Endodermal cell (in vitro differentiated cells): Measurements from ENCODE around the gene PGA4. TPM values are rescaled to one million over a fixed set of nuclear protein-coding genes. Genes with fewer than 3 reads are reported as not detected.
"Not testable (repeated sequence)": the region's sequence is repeated elsewhere in the genome, so short reads cannot be mapped to it uniquely, and the experiment has no call there.

Experiments
- DNase-seq: peaks from one replicate; pipeline ENCODE4 v3.0.0-alpha.2; 2017
- H3K27ac ChIP-seq: 2 replicates; pipeline ENCODE4 v1.5.1; 2013; ENCODE audit warnings: mild to moderate bottlenecking, low read depth, low read length, moderate library complexity
- H3K27me3 ChIP-seq: 2 replicates; pipeline ENCODE4 v1.6.1; 2013; ENCODE audit warnings: mild to moderate bottlenecking, low read length, moderate library complexity; ENCODE audit not compliant: insufficient read depth, control insufficient read depth, poor library complexity, severe bottlenecking
- H3K36me3 ChIP-seq: 2 replicates; pipeline ENCODE4 v1.7.0; 2013; ENCODE audit warnings: mild to moderate bottlenecking, low read length, moderate library complexity; ENCODE audit not compliant: control insufficient read depth, insufficient read depth
- H3K4me1 ChIP-seq: one replicate; pipeline ENCODE4 v1.7.0; 2013; ENCODE audit warnings: low read length; ENCODE audit not compliant: control insufficient read depth, insufficient read depth
- H3K4me3 ChIP-seq: 2 replicates; pipeline ENCODE4 v1.5.1; 2013; ENCODE audit warnings: mild to moderate bottlenecking, low read length, moderate library complexity
- H3K9ac ChIP-seq: 2 replicates; pipeline ENCODE4 v1.6.1; 2013; ENCODE audit warnings: mild to moderate bottlenecking, low read length, moderate library complexity; ENCODE audit not compliant: poor library complexity, severe bottlenecking; ENCODE audit errors: extremely low read depth
- H3K9me3 ChIP-seq: 2 replicates; pipeline ENCODE4 v1.6.1; 2013; ENCODE audit warnings: mild to moderate bottlenecking, low read length, moderate library complexity; ENCODE audit not compliant: control insufficient read depth
- H3K27ac Mint-ChIP-seq: 2 replicates; pipeline ENCODE4 v1.8.0; 2020; ENCODE audit warnings: mixed read lengths
- H3K27me3 Mint-ChIP-seq: 2 replicates; pipeline ENCODE4 v1.8.0; 2021; ENCODE audit warnings: mild to moderate bottlenecking, mixed read lengths; ENCODE audit not compliant: insufficient read depth
- H3K36me3 Mint-ChIP-seq: 2 replicates; pipeline ENCODE4 v1.8.0; 2020; ENCODE audit warnings: low read depth, mixed read lengths
- H3K4me1 Mint-ChIP-seq: 2 replicates; pipeline ENCODE4 v1.8.0; 2020; ENCODE audit warnings: mixed read lengths
- H3K4me3 Mint-ChIP-seq: 2 replicates; pipeline ENCODE4 v1.8.0; 2020; ENCODE audit warnings: mild to moderate bottlenecking, moderate library complexity, mixed read lengths
- H3K9me3 Mint-ChIP-seq: 2 replicates; pipeline ENCODE4 v1.8.0; 2020; ENCODE audit warnings: mild to moderate bottlenecking, mixed read lengths
- WGBS, 2 experiments: methylation state at CpG; one replicate each; pipeline versions ENCODE4 v1.1.5 to v1.1.7; 2013; ENCODE audit warnings: missing lambda C conversion rate in 2 of 2, mixed read lengths in 1 of 2; ENCODE audit not compliant: insufficient coverage in 1 of 2, insufficient read length in 1 of 2; 5-methylcytosine and 5-hydroxymethylcytosine counted together
- total RNA-seq, 2 donors: library from RNA; stranded (reverse); fragmentation: NEBNext Ultra II Directional in 1 of 2; extraction: Animal tissue kit (Norgen Biotek cat#: 25700) in 1 of 2; gene quantifications; 2 replicates in 1 of 2; 3 replicates in 1 of 2; pipeline ENCODE4 v1.2.1, GENCODE V29; 2021

Gene PGA4
- total RNA-seq, 2 donors from 2014 or later, result 0.62 TPM; not detected in 1

DNA sequence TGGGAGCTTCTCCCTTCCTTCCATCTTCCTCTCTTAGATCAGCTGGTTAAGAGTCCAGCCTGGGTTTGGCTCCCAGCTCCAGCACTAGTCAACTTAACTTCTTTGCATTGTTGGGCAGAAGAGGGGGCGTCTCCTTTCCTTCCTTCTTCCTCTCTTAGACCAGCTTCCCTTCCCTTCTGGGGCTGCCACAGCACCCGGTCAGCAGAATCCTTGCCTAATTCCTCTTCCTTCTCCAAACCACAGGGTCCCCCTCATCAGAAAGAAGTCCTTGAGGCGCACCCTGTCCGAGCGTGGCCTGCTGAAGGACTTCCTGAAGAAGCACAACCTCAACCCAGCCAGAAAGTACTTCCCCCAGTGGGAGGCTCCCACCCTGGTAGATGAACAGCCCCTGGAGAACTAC lies 19.4 kb downstream of the PGA4 start:
- H3K36me3 ChIP-seq, H3K9me3 Mint-ChIP-seq, H3K27me3 ChIP-seq, H3K4me3 ChIP-seq, DNase-seq, H3K4me1 Mint-ChIP-seq, H3K9me3 ChIP-seq, H3K27ac Mint-ChIP-seq, H3K36me3 Mint-ChIP-seq, H3K27me3 Mint-ChIP-seq, H3K4me3 Mint-ChIP-seq, H3K9ac ChIP-seq, H3K4me1 ChIP-seq, H3K27ac ChIP-seq: not testable (repeated sequence)
- WGBS, 2 experiments, result no CpG with 5 or more reads among the region's 5 CpGs

DNA sequence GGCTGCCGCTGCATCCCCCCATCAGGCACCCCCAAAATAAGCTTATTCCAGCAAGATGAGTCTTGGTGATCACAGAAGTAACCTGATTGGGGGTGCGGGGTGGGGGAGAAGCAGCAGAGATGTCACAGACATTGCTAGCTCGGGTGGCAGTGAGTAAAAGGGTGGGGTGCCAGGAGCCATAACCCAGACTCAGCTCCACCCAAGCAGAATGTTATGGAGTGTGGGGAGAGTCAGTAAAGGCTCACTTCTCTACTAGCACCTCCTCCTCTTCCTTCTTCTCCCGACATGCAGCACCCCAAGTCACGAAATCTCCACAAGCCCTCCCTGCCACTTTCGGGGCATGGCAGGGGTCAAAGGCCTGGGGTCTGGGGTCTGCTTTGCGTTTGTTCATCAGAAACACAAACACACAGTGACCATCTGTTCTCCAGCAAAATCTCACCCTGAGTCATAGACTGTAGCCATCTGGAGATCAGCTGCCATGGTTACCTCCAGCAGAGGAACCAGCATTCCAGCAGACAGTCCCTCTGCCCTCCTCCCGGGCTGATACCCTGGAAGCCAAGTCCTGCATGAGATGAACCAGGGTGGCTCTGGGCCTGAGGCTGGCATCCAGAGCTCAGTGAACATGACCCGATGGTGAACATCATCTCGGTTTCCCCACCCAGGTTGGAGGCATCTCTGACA lies 23.3 kb downstream of the PGA4 start:
- H3K9me3 Mint-ChIP-seq, H3K36me3 Mint-ChIP-seq, H3K4me3 Mint-ChIP-seq, H3K4me1 ChIP-seq, H3K27ac Mint-ChIP-seq, H3K4me1 Mint-ChIP-seq, DNase-seq, H3K27ac ChIP-seq, H3K27me3 ChIP-seq, H3K36me3 ChIP-seq, H3K9ac ChIP-seq, H3K9me3 ChIP-seq, H3K4me3 ChIP-seq: not testable (repeated sequence)
- peaks cover 13% of the 10 kb centered on the region for H3K27me3 Mint-ChIP-seq
- WGBS, 2 experiments, result no CpG with 5 or more reads among the region's 10 CpGs

DNA sequence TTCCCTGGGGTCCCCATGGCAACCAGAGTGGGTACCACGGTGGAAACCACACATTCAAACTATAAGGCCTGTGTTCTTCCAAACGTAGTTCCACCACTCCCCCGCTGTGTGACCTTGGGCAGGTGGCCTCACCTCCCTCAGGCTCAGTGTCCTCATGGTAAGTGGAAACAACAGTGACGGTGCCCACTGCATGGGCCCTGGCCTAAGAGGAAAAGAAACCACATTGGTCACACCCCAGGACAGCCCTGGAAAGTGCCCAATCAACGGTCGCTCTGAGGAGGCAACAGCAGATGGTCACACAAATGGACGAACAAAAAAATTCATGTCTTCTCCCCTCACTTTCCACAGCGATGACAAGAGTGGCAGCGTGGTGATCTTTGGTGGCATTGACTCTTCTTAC lies 25.9 kb downstream of the PGA4 start:
- not testable (repeated sequence) for H3K4me1 ChIP-seq, H3K9me3 Mint-ChIP-seq, H3K9ac ChIP-seq, DNase-seq, H3K27ac Mint-ChIP-seq, H3K4me3 ChIP-seq, H3K4me3 Mint-ChIP-seq, H3K9me3 ChIP-seq, H3K27me3 ChIP-seq, H3K27ac ChIP-seq, H3K36me3 ChIP-seq, H3K4me1 Mint-ChIP-seq, H3K36me3 Mint-ChIP-seq
- peaks cover 13% of the 10 kb centered on the region for H3K27me3 Mint-ChIP-seq
- WGBS, 2 experiments, result 87 to 98% methylated on average over 6 to 7 of the region's 9 CpGs

DNA sequence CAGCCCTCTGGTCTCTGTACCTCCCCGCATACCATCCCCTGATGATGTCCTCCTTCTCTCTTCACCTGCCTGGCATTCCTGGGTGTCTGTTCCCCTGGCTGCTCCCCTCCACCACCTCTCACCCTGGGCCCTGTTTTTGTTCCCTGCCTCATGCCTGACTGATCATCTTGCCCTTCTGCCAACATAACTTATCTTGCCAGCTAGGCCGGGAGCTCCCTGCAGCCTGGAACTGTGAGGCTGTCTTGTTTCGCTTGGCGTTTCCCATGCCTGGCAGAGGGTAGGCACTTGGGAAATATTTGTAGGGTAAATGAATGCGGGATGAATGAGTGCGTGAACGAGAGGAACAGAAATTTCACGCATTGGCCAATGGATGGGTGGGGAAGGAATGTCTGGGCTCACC lies 27.1 kb downstream of the PGA4 start:
- not testable (repeated sequence) for H3K36me3 ChIP-seq, H3K27me3 ChIP-seq, H3K4me1 ChIP-seq, H3K9me3 Mint-ChIP-seq, H3K36me3 Mint-ChIP-seq, H3K9ac ChIP-seq, H3K27ac ChIP-seq, DNase-seq, H3K4me1 Mint-ChIP-seq, H3K9me3 ChIP-seq, H3K4me3 Mint-ChIP-seq, H3K27ac Mint-ChIP-seq, H3K4me3 ChIP-seq
- H3K27me3 Mint-ChIP-seq, result peaks cover 13% of the 10 kb centered on the region
- WGBS, 2 experiments, result 90 to 100% methylated on average over 1 to 8 of the region's 8 CpGs

DNA sequence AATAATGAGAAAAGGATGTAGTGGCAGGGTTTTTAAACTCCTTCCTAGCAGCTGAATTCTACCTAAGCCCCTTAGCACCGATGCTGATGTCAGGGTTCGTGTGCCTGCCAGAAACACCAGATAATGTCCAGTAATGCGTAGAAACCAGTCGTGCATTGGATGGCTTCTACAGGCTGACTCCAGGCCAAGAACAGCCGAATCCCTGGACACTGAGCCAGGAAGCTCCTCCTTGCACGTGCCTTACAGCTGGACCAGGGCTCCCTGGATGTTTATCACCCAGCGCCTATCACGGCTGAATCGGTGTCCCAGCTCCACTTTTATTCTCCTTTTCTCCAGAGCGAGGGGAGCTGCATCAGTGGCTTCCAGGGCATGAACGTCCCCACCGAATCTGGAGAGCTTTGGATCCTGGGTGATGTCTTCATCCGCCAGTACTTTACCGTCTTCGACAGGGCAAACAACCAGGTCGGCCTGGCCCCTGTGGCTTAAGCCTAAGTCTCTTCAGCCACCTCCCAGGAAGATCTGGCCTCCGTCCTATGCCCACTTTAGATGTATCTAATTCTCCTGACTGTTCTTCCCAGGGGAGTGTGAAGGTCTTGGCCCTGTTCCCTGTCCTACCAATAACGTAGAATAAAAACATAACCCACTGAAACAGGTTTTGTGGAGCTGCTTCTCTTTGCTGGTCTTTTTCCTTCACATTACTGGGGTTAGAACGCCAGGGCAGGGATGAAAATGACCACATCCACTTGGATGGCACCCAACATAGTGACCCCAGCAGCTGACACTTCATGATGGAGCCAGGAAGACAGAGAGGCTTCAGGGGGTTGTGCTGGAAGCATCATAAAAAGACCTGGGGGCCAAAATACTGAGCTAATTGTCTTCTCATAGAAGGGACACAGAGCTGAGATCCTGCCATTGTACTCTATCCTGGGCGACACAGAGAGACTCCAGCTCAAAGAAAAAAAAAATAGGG lies 28.9 kb downstream of the PGA4 start:
- not testable (repeated sequence) for H3K4me1 Mint-ChIP-seq, H3K36me3 ChIP-seq, H3K9me3 ChIP-seq, H3K36me3 Mint-ChIP-seq, H3K4me3 Mint-ChIP-seq, H3K27ac ChIP-seq, H3K4me1 ChIP-seq, H3K9ac ChIP-seq, DNase-seq, H3K4me3 ChIP-seq, H3K27ac Mint-ChIP-seq, H3K27me3 ChIP-seq, H3K9me3 Mint-ChIP-seq
- 92% methylated on average over 13 to 19 of the region's 20 CpGs for WGBS, 2 experiments
- peaks cover 13% of the 10 kb centered on the region for H3K27me3 Mint-ChIP-seq

DNA sequence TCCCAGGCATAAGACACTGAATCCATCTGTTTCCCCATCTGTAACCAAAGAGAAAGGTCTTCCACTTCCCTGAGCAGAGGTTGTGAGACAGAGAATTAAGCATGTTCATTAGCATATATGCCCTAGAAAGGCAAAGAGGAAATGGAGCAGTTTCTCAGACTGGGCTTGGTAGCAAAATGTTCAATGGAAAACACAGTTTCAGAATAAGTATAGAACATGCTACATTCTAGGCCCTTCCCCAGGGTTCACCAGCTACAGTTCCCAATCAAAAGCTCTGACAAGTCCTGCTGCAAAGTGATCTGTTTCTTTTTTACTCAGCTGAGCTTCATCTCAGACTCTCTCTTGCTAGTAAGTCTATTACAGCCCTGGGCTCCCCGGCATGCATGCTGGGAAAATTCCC lies 30.2 kb downstream of the PGA4 start:
- peaks cover 11% of the 10 kb centered on the region for H3K27me3 Mint-ChIP-seq
- H3K36me3 ChIP-seq, H3K9me3 ChIP-seq, H3K4me1 ChIP-seq, H3K27ac Mint-ChIP-seq, DNase-seq, H3K4me3 ChIP-seq, H3K9me3 Mint-ChIP-seq, H3K9ac ChIP-seq, H3K36me3 Mint-ChIP-seq, H3K4me3 Mint-ChIP-seq, H3K4me1 Mint-ChIP-seq, H3K27ac ChIP-seq, H3K27me3 ChIP-seq: not testable (repeated sequence)
- WGBS, 2 experiments, result 88% methylated on average over 1 of the region's 1 CpG; no CpG with 5 or more reads in 1 of the 2 experiments
